NCI-H748 (cell line): ENCODE data around the gene UTS2R.
A peak's percentile ranks its signal among the peaks of the same experiment; 100 is the strongest.
"Not testable (repeated sequence)": the region's sequence is repeated elsewhere in the genome, so short reads cannot be mapped to it uniquely, and the experiment has no call there.

ENCODE experiments used
- DNase-seq: peaks from one replicate; lab custom pipeline; 2025; ENCODE audit not compliant: unreplicated experiment; lab: John Stamatoyannopoulos, UW

UTS2R gene

GRCh38 chr17:82406131-82406671 is 34.6 kb downstream of the UTS2R start:
- DNase-seq = no peak

DNA sequence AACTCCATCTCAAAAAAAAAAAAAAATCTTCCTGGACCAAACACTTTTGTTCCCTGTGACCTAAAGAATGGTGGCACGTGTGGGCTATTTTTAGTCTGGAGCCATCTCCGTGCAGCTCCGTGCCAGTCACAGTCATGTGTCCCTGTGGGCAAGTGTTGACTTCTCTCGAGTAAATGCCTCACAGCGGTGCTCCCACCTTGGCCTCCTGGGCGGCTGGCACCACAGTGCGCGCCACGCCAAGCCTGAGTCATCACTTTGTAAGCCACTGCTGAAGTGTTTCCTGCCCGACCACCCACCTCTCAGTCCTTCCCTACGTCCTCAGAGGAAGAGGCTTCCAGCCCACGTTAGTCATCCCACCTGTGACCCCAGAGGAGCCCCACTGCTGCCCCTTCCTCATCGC is 35.7 kb downstream of the UTS2R start:
- DNase-seq = no peak

- no peak for DNase-seq
Observed at GRCh38 chr17:82408288-82408937, 36.8 kb downstream of the UTS2R start.

DNA sequence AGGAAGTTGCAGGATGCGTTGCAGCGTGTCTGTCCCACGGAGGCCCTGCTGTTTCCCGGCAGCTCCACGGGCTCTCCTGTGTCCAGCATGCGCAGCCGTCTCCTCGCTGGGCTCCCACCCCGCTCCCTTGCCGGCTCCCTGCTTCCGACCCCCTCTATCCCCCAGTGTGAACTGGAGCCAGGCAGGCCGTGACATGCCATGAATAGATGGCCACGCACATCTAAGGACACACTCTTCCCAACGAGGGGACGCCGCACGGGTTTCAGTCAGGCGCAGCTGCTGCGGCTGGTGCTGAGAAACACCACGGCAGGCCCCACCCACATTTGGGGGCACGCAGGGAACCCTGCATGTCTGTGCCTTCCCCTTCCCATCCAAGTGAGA is 37.4 kb downstream of the UTS2R start:
- DNase-seq = no peak

GRCh38 chr17:82410014-82410716 is 38.6 kb downstream of the UTS2R start:
- DNase-seq = no peak

DNA sequence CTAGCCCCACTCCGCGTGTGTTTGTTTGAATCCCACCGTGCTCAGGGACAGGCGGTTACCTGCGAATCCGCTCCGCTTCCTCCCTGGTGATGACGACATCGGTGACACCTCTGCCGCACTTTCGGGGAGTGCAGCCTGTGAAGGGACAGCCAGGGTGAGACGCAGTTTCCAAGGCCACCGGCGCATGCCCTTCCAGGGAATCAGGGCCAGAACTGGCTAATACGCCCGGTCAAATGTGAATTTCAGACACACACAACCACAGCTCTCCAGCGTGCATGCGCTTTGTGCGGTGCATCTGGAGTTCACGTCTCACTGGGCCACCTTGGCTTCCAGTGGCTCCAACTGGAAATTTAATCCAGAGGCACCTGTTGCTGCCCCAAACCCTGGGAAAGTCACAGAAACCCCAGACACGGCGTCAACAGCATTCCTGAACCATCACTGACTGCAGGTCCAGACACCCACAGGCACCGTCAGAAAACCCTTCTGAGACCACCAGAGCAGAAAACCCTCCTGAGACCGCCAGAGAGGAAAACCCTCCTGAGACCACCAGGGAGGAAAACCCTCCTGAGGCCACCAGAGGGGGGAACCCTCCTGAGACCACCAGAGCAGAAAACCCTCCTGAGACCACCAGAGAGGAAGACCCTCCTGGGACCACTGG is 40.0 kb downstream of the UTS2R start:
- DNase-seq = no peak

DNA sequence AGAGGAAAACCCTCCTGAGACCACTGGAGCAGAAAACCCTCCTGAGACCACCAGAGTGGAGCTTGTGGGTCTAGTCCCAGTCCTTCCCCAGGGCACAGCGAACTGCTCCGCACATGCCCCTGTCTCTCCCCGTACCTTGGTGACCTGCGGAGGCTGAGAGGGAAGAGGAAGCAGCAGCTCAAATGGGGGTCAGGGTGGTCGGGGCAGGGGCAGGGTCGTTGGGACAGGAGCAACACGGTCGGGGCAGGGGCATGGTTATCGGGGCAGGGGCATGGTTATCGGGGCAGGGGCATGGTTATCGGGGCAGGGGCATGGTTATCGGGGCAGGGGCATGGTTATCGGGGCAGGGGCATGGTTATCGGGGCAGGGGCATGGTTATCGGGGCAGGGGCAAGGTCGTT is 40.5 kb downstream of the UTS2R start:
- DNase-seq = not testable (repeated sequence)

- peak; percentile 60 for DNase-seq
Observed at GRCh38 chr17:82412535-82413520, 41.3 kb downstream of the UTS2R start.

- DNase-seq = peak; percentile 63
Observed at GRCh38 chr17:82414548-82415281, 43.1 kb downstream of the UTS2R start.

- no peak for DNase-seq
Observed at GRCh38 chr17:82415336-82415735, 43.8 kb downstream of the UTS2R start.

DNA sequence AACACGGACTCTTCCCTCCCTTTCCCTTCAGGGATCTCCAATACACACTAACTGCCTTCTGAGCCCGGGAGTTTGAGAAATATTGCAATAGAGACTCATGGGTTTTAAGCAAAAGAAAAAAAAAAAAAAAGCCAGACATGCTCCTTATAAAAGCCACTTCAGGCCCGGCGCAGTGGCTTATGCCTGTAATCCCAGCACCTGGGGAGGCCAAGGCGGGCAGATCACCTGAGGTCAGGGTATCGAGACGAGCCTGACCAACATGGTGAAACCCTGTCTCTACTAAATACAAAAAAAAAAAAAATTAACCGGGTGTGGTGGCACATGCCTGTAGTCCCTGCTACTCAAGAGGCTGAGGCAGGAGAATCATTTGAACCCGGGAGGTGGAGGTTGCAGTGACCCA is 44.2 kb downstream of the UTS2R start:
- no peak for DNase-seq

DNA sequence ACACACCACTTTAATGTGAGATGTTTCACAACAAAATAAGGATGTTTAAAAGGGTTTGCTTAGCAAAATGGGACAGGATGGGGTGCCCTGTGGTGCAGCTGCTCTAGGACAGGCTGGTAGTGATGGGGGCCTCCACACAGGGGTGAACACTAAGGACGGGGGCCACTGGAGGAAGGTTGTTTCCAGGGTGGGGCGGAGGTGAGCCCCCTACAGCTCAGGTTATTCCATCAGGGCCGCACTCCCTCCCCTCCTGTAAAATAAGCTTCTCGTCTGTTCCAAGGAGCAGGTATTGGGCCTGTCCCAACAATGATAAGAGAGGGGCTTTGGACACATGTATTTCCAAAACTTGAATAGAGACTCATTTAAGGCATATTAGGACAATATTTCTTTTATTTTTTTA is 44.7 kb downstream of the UTS2R start:
- DNase-seq = no peak

DNA sequence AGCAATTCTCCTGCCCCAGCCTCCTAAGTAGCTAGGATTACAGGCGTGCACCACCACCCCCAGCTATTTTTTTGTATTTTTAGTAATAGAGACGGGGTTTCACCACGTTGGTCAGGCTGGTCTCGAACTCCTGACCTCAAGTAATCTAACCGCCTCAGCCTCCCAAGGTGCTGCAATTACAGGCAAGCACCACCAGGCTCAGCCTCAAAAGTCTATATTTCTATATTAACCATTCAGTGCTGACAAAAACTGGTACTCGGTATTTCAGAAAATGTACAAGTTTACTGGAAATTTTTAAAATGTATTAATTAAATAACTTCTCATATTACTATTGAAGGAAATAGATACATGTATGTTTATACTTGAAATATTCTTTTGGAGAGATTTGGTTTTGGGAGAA is 45.2 kb downstream of the UTS2R start:
- peak; percentile 14 for DNase-seq

DNA sequence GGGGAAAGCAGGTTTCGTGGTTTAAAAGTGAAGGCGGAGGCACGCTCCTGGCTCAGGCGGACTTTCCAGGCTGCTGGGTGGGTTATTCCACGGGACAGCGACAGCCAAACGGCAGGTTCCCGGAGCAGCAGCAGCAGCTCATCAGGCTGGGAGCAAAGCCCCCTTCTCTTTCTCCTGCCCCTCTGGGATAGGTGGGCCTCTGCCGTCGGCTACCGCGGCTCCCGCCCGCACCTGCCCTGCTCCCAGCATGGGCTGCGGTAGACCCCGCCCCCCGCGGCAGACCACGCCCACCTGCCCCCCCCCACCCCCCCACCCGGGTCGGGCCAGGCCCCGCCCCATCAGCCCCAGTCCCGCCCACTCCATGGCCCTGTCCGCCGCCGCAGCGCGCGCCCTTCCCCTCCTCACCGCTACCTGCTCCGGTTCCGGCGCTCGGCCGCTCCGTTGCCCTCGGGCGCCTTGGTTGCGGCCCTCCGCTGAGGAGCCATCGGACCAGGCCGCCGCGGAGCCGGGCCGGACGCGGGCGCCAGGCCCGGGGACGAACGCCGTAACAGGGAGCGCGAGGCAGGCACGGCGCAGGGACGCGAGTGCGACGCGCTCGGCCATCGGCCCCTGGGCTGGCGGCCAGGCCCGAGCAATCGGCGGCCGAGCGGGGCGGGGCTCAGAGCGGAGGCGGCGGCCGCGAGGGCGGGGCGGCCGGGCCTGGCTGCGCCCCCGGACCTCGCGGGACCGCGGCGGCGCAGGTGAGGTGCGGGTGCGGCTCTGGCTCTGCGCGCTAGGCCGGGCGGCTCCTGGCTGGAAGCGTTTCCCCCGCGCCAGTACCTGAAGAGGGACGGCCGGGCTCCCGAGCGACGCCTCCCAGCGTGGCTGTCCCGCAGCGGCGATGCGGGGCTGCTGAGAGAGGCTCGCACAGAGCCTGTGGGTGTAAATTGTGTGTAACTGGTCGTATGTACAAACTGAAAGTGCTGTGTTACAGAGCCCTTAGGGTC is 46.7 kb downstream of the UTS2R start, which contains the start of the genes HEXD and OGFOD3:
Gene HEXD (plus strand): TSS at position 347 of the 986 bp plus-strand sequence. CDS start 1,453 bp downstream, outside the sequence.
Gene OGFOD3 (minus strand): TSS at position 586 of the 986 bp plus-strand sequence. CDS start 101 bp downstream, at position 485.
- DNase-seq = peak; percentile 92

GRCh38 chr17:82419540-82419939 is 48.0 kb downstream of the UTS2R start:
- DNase-seq = no peak

DNA sequence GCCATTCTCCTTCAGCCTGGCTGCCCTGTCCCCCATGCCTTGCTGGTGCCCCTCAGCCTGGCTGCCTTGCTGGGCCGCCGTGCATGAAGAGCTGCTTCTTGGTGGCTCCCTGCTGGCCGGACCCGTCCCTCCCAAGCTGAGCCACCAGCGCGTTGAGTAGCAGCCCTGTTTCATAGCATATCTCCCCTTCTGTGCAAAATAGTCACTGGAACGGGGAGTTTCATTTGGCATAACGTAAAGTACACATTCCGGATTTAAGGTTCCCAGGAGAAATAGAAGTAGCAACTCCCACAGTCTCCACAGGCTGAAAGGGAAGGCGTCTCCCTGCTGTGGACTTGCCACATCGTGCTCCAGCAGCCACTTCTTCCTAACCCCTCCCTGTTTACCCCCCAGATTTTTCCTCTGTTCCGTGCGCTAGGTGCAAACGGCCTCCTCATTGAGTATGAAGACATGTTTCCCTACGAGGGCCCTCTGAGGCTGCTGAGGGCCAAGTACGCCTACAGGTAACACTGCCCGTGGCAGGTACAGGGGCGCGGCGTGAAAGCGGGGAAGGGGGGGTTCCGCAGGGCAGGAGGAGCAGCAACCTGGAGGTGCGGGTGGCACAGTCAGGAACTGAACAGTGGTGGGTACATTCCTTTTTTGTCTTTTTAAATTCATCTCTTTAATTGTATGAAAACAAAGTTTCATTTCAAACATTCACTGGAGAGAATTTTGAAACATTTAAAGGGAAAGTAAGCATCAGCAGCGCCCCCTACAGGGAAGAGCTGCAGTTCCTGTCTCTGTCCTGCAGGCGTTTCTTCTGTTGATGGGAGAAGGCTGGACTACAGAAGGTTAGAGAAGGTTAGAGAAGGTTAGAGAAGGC is 52.7 kb downstream of the UTS2R start:
- DNase-seq = peak; percentile 66

DNA sequence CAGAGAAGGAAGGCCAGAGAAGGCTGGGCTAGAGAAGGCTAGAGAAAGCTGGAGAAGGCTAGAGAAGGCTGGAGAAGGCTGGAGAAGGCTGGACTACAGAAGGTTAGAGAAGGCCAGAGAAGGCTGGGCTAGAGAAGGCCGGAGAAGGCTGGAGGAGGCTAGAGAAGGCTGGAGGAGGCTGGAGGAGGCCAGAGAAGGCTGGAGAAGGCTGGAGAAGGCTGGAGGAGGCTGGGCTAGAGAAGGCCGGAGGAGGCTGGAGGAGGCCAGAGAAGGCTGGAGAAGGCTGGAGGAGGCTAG is 53.2 kb downstream of the UTS2R start:
- no peak for DNase-seq
